ENCODE measurements around the gene LRP2BP.

LRP2BP gene

DNA sequence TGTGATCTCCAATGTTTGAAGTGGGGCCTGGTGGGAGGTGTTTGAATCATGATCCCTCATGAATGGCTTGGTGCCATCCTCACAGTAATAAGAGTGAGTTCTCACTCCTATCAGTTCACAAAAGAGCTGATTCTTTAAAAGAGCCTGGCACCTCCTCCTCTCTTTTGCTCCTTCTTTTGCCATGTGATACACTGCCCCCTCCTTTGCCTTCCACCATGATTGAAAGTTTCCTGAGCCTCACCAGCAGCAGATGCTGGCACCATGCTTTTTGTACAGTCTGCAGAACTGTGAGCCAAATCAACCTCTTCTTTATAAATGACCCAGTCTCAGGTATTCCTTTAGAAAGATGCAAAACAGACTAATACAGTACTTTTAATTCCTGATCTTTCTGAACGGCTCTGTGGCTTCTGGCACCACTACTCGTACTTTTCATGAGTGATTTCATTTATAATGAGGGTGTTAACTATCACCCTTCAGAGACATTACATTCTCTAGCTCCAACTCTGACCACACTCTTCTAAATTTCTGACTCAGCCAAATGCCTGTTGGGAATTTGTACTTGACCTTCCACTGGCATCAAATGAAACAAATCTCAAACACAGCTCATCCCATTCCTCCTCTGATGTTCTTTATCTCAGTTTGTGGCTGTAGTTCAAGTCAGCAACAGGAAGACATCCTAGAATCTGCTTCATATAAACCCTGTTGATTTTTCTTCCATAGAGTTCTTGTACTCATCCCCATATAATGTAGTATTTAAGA lies 25.8 kb upstream of the LRP2BP start:
- no peak for DNase-seq (ENCODE audit: low read depth, low spot score)
- H3K36me3 ChIP-seq (ENCODE audit: control insufficient read depth, insufficient read depth, low read length): no peaks in the 10 kb centered on the region
- H3K4me3 ChIP-seq (ENCODE audit: low read length): no peak overlapping the region
- H3K4me1 ChIP-seq (ENCODE audit: control insufficient read depth, insufficient read depth, low read length): no peaks in the 10 kb centered on the region
- H3K27ac ChIP-seq (ENCODE audit: low read length): no peak overlapping the region
- no peaks in the 10 kb centered on the region for H3K27me3 ChIP-seq (ENCODE audit: control insufficient read depth, insufficient read depth, low read length)
- no peaks in the 10 kb centered on the region for H3K9me3 ChIP-seq (ENCODE audit: control insufficient read depth, insufficient read depth, low read length)
- no CpG with 5 or more reads among the region's 2 CpGs for WGBS (ENCODE audit: insufficient coverage, insufficient read length)

DNA sequence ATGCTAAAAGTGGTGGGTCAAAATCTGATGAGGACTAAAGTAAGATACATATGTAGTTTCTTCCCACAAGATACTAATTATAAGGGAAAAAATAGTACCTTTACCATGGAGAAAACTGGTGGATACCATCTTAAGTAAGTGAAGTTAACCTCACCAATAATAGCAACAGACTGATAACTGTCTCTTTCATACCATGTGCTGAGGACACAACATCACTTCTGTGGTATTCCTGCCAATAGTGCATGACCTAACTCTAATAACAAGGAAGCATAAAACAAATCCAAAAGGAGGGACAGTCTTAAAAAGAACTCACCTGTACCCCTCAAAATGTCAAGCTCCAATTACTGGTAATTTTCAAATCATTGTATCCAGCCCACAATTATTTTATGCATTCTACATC lies 21.2 kb upstream of the LRP2BP start:
- no peak for DNase-seq (ENCODE audit: low read depth, low spot score)
- H3K4me1 ChIP-seq (ENCODE audit: control insufficient read depth, insufficient read depth, low read length): no peaks in the 10 kb centered on the region
- H3K9me3 ChIP-seq (ENCODE audit: control insufficient read depth, insufficient read depth, low read length): no peaks in the 10 kb centered on the region
- H3K4me3 ChIP-seq (ENCODE audit: low read length): no peak overlapping the region
- H3K36me3 ChIP-seq (ENCODE audit: control insufficient read depth, insufficient read depth, low read length): no peaks in the 10 kb centered on the region
- H3K27ac ChIP-seq (ENCODE audit: low read length): no peak overlapping the region
- H3K27me3 ChIP-seq (ENCODE audit: control insufficient read depth, insufficient read depth, low read length): no peaks in the 10 kb centered on the region

DNA sequence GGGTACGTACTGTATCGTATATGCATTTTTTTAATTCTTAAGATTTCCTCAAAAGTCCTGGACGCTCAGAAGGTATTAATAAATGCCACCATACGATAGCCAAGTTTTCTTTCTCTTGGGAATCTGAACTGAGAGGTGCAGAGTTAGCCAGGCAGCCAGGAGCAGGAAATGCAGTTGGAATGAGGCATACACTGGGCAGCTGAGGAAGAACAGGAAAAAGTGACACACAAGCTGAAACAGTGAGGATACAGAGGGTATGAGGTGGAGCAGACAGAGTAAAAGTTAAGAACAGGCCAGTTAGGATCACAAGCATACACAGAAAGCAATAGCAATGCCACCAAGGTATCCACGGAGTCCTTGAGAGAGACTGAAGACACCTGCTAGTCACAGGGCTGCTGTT lies 16.7 kb upstream of the LRP2BP start:
- no CpG with 5 or more reads among the region's 5 CpGs for WGBS (ENCODE audit: insufficient coverage, insufficient read length)
- Histone ChIP-seq H3K9me3 (ENCODE audit: control insufficient read depth, insufficient read depth, low read length) (no peaks in the 10 kb centered on the region), H3K4me1 (ENCODE audit: control insufficient read depth, insufficient read depth, low read length) (no peaks in the 10 kb centered on the region), H3K4me3 (ENCODE audit: low read length) (no peak overlapping the region), H3K27ac (ENCODE audit: low read length) (no peak overlapping the region), H3K36me3 (ENCODE audit: control insufficient read depth, insufficient read depth, low read length) (no peaks in the 10 kb centered on the region), H3K27me3 (ENCODE audit: control insufficient read depth, insufficient read depth, low read length) (no peaks in the 10 kb centered on the region)
- no peak for DNase-seq (ENCODE audit: low read depth, low spot score)

DNA sequence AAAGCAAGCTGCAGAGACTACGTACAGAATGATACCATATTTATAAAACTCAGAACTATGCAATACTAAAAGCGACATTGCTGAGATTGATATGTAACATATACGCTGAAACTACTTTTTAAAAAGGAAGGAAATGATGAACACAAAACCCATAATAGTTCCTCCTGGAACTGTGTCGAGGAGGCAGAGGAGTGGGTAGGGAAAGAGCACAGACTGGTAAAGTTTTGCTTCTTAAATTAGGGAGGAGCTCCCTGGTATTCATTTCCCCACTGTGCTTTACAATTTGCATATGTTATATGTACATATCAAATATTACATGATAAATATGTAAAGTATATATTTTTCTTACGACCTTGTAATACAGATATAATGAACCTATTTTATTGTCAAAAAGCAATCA lies 16.1 kb upstream of the LRP2BP start:
- no peaks in the 10 kb centered on the region for H3K36me3 ChIP-seq (ENCODE audit: control insufficient read depth, insufficient read depth, low read length)
- H3K27ac ChIP-seq (ENCODE audit: low read length): no peak overlapping the region
- DNase-seq (ENCODE audit: low read depth, low spot score): no peak
- H3K4me3 ChIP-seq (ENCODE audit: low read length): no peak overlapping the region
- no CpG with 5 or more reads among the region's 5 CpGs for WGBS (ENCODE audit: insufficient coverage, insufficient read length)
- H3K9me3 ChIP-seq (ENCODE audit: control insufficient read depth, insufficient read depth, low read length): no peaks in the 10 kb centered on the region
- H3K4me1 ChIP-seq (ENCODE audit: control insufficient read depth, insufficient read depth, low read length): no peaks in the 10 kb centered on the region
- no peaks in the 10 kb centered on the region for H3K27me3 ChIP-seq (ENCODE audit: control insufficient read depth, insufficient read depth, low read length)

DNA sequence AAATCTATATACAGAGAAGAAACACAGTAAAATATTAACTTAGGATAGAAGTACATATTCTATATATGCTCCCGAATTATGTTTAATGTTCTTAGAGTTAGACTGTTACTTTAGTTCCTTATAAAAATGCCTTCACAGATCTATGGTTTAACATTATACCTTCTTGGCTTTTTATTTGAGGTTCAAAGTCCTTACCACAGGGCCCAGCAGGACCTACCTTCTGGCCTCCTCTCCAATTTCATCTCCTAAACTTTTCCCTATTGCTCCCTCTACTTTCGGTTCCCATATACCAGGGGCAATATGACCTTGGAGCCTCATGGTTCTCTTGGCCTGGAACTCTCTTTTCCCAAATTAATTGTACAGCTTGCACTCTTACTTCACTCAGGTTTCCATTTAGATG lies 12.7 kb upstream of the LRP2BP start:
- no peak overlapping the region for H3K4me3 ChIP-seq (ENCODE audit: low read length)
- no CpG with 5 or more reads among the region's 2 CpGs for WGBS (ENCODE audit: insufficient coverage, insufficient read length)
- no peaks in the 10 kb centered on the region for H3K27me3 ChIP-seq (ENCODE audit: control insufficient read depth, insufficient read depth, low read length)
- no peak overlapping the region for H3K27ac ChIP-seq (ENCODE audit: low read length)
- H3K4me1 ChIP-seq (ENCODE audit: control insufficient read depth, insufficient read depth, low read length): no peaks in the 10 kb centered on the region
- no peaks in the 10 kb centered on the region for H3K9me3 ChIP-seq (ENCODE audit: control insufficient read depth, insufficient read depth, low read length)
- H3K36me3 ChIP-seq (ENCODE audit: control insufficient read depth, insufficient read depth, low read length): no peaks in the 10 kb centered on the region
- DNase-seq (ENCODE audit: low read depth, low spot score): no peak

DNA sequence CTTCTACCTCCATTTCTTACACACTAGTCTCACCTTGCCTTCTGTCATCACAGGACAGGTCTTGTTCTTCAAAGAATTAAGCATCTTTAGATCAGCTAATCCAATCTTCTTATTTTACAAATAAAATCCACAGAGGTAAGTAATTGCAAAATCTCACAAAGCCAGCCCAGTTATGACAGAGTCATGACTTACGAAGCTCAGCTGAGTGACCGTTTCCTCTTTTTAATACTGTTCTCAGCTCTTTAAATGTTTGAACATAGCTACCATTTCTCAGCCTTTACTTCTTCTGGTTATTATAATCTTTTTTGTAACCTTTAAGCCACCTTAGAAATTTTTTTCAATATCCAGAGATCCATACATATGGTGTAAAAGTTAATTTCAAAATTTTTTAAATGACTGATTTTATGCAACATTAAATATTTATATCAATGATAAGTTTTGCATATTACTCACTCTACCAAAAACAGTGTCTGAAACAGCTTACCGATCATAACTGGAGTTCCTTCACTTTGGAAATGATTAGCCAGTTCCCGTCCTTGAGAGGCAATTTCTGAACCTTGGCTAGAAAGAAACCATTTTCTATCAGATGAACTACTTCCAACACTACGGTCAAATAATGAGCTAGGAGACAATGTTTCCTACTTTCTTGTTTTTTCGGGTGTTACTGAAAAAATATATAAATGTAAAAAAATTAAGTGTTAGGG lies 9.7 kb upstream of the LRP2BP start:
- H3K9me3 ChIP-seq (ENCODE audit: control insufficient read depth, insufficient read depth, low read length): no peaks in the 10 kb centered on the region
- no peak for DNase-seq (ENCODE audit: low read depth, low spot score)
- no peaks in the 10 kb centered on the region for H3K27me3 ChIP-seq (ENCODE audit: control insufficient read depth, insufficient read depth, low read length)
- no CpG with 5 or more reads among the region's 6 CpGs for WGBS (ENCODE audit: insufficient coverage, insufficient read length)
- H3K4me3 ChIP-seq (ENCODE audit: low read length): no peak overlapping the region
- no peaks in the 10 kb centered on the region for H3K36me3 ChIP-seq (ENCODE audit: control insufficient read depth, insufficient read depth, low read length)
- no peaks in the 10 kb centered on the region for H3K4me1 ChIP-seq (ENCODE audit: control insufficient read depth, insufficient read depth, low read length)
- no peak overlapping the region for H3K27ac ChIP-seq (ENCODE audit: low read length)

DNA sequence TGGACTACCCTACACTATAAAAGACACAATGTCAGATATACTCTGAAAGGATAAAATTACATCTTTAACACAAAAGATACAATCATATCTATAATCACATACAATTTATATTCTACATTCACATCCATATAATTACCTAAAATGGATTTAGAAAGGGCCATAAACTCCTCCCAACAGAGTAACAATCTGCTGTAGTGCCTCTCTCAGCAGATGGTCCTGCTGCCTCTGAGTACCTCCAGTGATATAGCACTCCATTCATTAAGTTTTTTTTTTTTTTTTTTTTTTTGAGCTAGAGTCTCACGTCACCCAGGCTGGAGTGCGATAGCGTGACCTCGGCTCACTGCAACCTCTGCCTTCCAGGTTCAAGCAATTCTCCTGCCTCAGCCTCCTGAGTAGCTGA lies 8.3 kb upstream of the LRP2BP start:
- H3K9me3 ChIP-seq (ENCODE audit: control insufficient read depth, insufficient read depth, low read length): no peaks in the 10 kb centered on the region
- no peaks in the 10 kb centered on the region for H3K27me3 ChIP-seq (ENCODE audit: control insufficient read depth, insufficient read depth, low read length)
- H3K36me3 ChIP-seq (ENCODE audit: control insufficient read depth, insufficient read depth, low read length): no peaks in the 10 kb centered on the region
- H3K4me1 ChIP-seq (ENCODE audit: control insufficient read depth, insufficient read depth, low read length): no peaks in the 10 kb centered on the region
- no peak overlapping the region for H3K27ac ChIP-seq (ENCODE audit: low read length)
- no CpG with 5 or more reads among the region's 4 CpGs for WGBS (ENCODE audit: insufficient coverage, insufficient read length)
- DNase-seq (ENCODE audit: low read depth, low spot score): no peak
- H3K4me3 ChIP-seq (ENCODE audit: low read length): no peak overlapping the region

DNA sequence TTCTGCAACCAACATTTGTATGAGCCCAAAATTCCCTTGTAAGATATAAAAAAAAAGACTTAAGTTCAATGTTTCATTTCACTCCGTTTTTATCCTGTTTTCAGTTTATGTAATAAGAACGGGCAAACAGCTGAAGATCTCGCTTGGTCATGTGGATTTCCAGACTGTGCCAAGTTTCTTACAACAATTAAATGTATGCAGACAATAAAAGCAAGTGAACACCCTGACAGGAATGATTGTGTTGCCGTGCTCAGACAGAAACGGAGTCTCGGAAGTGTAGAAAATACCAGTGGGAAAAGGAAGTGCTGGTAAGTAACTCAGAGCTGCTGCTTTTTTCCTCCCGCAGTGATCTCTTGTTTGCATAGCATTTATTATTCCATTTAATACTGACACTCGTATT lies 3.7 kb upstream of the LRP2BP start:
- DNase-seq (ENCODE audit: low read depth, low spot score): no peak
- H3K36me3 ChIP-seq (ENCODE audit: control insufficient read depth, insufficient read depth, low read length): no peaks in the 10 kb centered on the region
- H3K4me3 ChIP-seq (ENCODE audit: low read length): no peak overlapping the region
- no peaks in the 10 kb centered on the region for H3K9me3 ChIP-seq (ENCODE audit: control insufficient read depth, insufficient read depth, low read length)
- H3K4me1 ChIP-seq (ENCODE audit: control insufficient read depth, insufficient read depth, low read length): no peaks in the 10 kb centered on the region
- WGBS (ENCODE audit: insufficient coverage, insufficient read length): no CpG with 5 or more reads among the region's 8 CpGs
- H3K27me3 ChIP-seq (ENCODE audit: control insufficient read depth, insufficient read depth, low read length): no peaks in the 10 kb centered on the region
- no peak overlapping the region for H3K27ac ChIP-seq (ENCODE audit: low read length)

DNA sequence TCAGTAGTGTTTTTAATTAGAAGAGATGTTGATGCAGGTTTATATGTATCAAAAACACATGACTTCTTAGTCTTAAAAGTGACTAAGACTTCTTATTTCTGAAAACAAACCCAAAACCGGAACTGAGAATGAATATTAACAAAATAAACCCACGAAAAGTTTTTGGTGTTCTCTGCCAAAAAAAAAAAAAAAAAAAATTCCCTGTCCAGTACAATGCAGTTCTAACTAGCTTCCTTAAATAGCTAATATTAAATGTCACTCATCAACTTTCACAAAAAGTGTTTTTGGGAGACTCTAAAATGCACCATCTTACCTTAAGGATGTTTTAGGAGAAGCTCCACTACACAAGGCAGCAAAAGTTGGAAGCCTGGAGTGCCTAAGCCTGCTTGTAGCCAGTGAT lies 2.9 kb upstream of the LRP2BP start:
- Histone ChIP-seq H3K4me3 (ENCODE audit: low read length) (no peak overlapping the region), H3K27me3 (ENCODE audit: control insufficient read depth, insufficient read depth, low read length) (no peaks in the 10 kb centered on the region), H3K36me3 (ENCODE audit: control insufficient read depth, insufficient read depth, low read length) (no peaks in the 10 kb centered on the region), H3K4me1 (ENCODE audit: control insufficient read depth, insufficient read depth, low read length) (no peaks in the 10 kb centered on the region), H3K27ac (ENCODE audit: low read length) (no peak overlapping the region), H3K9me3 (ENCODE audit: control insufficient read depth, insufficient read depth, low read length) (no peaks in the 10 kb centered on the region)
- DNase-seq (ENCODE audit: low read depth, low spot score): no peak
- WGBS (ENCODE audit: insufficient coverage, insufficient read length): no CpG with 5 or more reads among the region's 2 CpGs

DNA sequence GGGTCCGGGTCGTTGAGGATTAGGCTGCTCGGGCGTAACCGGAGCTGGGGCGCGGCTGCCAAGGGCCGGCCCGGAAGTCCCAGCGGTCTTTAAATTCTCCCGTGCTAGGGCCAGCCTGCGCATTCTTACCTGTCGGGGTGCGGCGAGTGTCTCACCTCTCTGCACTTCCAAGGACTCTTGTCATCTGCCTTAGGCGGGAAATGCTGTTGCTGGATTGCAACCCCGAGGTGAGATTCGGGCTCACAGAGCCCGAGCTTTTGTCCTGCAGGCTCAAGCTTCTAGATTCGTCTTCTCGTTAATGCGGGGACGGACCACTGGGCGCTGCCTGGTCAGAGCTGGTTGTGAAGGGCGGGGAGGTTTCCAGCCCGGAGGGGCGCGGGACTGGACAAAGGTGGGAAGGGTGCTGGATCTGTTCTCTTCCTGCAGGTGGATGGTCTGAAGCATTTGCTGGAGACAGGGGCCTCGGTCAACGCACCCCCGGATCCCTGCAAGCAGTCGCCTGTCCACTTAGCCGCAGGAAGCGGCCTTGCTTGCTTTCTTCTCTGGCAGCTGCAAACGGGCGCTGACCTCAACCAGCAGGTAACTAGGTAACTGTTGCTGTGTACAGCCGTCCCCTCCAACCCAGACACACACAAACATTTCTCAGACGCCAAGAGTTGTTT lies 1.1 kb upstream of the LRP2BP start, which contains the start of gene ANKRD37:
Gene ANKRD37, plus strand, starts transcription at position 118 of the 662 bp plus-strand sequence. Its CDS starts 83 bp downstream, at position 201.
- peak within 1 kb of the TSS; percentile 29; the same call in 1 of the 2 replicates for H3K4me3 ChIP-seq (ENCODE audit: low read length)
- no peaks in the 10 kb centered on the region for H3K4me1 ChIP-seq (ENCODE audit: control insufficient read depth, insufficient read depth, low read length)
- no peak within 1 kb of the TSS for H3K27ac ChIP-seq (ENCODE audit: low read length)
- no peaks in the 10 kb centered on the region for H3K36me3 ChIP-seq (ENCODE audit: control insufficient read depth, insufficient read depth, low read length)
- DNase-seq (ENCODE audit: low read depth, low spot score): no peak
- no peaks in the 10 kb centered on the region for H3K9me3 ChIP-seq (ENCODE audit: control insufficient read depth, insufficient read depth, low read length)
- H3K27me3 ChIP-seq (ENCODE audit: control insufficient read depth, insufficient read depth, low read length): no peaks in the 10 kb centered on the region
- WGBS (ENCODE audit: insufficient coverage, insufficient read length): no CpG with 5 or more reads among the region's 38 CpGs
